Suppressor macrophage treated with lipopolysaccharide for 4 hours (primary cell): ENCODE data around the gene PRKCE.
A peak's percentile ranks its signal among the peaks of the same experiment; 100 is the strongest.

ENCODE experiments used
- DNase-seq: peaks from one replicate; pipeline ENCODE4 v3.0.0-alpha.2; 2020

The PRKCE gene

DNA sequence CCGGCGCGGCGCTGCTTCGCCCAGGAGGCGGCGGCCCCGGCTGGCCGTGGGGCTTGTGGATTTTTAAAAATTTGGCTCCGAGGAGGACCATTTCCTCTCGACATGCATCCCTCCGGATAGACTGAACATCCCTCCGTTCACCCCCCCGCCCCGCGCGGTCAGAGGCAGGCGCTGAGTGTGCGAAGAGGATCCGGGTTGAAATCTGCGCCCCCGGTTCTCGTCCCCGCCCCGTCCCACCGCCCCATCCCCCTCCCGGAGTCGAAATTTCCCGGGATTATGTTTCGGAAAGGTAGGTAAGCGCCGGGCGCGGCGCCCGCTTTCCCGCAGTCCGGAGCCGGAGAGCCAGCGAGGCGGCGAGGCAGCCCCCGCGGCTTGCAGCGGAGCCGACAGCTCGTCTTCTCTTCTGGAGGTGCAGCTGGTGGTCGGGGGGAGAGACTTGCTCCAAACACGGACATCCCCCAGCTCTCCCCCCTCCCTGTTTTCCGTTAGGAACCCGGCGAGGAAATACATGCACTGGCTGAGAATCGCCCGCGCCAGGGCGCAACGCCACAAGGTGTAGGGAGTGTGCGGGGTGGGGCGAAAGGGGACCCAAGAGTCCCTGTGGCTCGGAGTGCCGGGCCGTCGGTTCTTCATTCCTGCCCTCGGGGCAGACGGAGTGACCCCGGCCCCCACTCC, at the start of gene PRKCE:
Gene PRKCE (plus strand): TSS at position 261 of the 675 bp plus-strand sequence.
- DNase-seq = peak; percentile 19

DNA sequence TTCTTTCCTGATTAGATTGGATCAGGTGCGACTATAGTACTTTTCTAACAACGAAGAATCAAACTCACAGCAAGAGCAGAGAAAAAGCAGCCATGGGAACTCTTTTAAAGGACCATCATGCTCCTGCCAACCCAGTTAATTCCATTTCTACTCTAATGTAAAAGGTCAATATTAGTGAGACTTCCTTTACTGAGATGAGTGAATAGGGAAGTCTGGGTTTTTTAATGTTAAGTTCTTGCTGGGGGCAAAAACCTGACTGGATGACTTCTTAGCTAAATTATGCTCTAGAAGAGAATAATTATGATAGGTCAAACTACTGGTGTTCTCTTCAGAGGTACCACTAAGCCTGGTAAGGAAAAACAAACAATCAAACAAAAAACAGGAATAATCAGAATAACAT, 48.9 kb upstream of the PRKCE start:
- peak; percentile 12 for DNase-seq

DNA sequence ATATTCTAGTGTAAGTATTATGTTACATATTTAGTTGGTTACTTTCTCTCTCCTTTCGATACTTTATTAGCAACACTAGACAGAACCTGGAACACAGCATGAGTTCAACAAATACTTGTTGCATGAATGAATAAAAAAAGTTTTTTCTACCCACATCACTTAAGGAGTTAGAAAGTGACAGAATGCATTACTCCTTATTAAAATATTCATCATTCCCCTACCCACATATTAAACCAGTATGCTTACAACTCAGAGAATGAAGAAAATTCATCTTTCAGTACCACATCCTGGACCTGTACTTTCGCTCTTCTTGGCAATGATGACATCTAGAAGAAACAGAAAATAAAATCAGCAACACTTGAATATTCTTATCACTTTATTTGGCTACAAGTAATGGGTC, 46.4 kb upstream of the PRKCE start:
- no peak for DNase-seq

DNA sequence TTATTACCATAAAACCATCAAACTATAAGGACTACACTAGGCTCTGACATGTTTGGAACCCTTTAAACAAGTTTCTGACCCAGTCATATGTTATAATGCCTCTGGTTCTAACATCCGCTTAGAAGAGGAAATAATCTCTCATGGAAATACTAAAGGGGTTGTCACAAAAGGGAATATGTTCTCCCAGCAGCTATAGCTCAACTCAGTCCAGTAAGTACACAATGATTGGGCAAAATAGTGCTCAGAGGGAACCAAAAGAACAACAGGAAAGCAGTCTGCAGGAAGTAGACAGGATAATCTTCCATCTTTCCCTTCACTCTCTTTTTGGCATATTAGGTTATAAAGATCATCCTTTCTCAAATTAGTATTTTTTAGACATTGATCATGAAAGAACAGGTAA, 44.7 kb upstream of the PRKCE start:
- peak; percentile 56 for DNase-seq

DNA sequence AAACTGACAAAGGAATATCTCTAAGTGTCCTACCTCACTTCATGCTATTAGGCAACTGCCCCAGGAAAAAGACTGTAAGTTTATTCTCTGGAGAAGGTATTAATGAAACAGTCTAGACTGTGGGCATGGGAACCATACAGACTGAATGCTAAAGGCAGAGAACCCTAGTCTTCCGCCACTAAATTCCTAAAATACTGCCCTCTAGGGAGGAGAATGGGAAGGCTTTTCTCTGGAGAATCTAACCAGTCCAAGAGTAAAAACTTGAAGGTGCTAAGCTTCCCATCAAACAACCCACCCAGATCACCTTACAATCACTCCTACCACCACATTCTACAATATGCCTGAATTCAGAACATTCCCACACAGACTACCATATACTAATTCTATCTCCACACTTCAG, 43.8 kb upstream of the PRKCE start:
- DNase-seq = no peak

DNA sequence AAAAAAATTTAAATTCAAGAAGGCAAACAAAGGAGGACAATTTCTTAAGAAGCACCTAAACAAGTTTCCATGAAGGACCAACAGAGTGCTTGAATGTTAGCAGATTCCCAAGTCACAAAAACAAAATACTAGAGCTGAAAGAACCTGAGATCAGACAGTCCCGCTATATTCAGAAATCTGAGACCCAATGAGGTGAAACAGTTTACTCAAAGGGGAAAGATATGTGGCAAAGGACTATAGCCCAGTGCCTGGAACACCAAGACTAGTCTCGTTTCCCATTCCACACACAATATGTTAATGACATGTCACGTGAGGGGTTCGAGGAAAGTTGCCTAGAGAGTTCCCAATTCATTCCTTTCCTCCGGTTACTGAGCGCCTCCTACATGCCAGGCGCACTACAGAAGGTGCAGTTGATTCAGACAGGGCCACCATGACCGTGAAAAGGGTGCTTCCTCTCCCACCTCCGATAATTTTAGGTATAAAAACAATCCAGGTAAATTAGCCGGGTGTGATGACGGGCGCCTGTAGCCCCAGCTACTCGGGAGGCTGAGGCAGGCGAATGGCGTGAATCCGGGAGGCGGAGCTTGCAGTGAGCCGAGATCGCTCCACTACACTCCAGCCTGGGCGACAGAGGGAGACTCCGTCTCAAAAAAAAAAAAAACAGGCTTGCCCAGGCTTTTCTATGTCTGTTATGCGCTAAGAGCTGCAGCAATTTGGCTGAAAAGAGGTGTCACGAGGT, 41.0 kb upstream of the PRKCE start:
- DNase-seq = peak; percentile 83

DNA sequence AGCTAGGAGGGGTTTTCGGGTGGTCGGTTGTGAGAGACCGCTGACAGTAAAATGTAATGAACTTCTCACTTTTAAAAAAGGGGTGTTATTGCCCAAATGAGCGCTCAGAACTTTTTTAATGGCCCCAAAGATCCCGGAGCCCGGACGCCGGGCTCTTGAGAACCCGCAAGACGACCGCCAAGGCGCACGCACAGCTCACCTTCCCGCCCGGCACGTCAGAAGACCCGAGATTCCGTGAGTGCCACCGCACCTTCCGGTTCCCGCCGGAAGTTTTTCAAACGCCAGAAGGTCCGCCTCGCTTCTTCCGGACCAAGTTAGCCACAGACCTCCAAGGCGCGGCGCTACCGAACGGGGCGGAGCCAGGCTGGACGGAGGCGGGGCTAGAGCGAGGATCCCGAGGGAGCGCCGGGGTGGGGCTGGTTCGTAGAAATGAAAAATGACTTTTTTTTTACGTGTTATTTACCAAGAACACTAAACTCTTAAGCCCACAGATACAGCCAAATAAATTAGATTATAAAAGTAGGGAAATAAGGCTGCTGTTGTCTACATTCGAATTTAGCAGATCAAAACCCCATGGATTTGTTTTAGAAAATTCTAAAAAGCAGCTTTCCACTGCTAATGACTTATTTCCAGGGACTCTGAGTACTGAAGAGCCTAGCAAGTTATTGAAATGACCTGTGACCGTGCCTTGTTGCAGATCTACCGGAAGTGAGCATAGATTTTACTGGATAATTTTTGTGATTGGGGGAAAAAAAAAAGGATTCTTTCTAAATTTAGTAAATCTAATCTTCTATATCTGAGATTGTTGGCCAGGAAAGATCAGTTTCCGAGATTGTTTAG, 40.2 kb upstream of the PRKCE start, which contains the start of gene SRBD1:
Gene SRBD1 (minus strand): TSS at position 248 of the 840 bp plus-strand sequence. CDS start 5,826 bp downstream, outside the sequence.
- peak; percentile 97 for DNase-seq

DNA sequence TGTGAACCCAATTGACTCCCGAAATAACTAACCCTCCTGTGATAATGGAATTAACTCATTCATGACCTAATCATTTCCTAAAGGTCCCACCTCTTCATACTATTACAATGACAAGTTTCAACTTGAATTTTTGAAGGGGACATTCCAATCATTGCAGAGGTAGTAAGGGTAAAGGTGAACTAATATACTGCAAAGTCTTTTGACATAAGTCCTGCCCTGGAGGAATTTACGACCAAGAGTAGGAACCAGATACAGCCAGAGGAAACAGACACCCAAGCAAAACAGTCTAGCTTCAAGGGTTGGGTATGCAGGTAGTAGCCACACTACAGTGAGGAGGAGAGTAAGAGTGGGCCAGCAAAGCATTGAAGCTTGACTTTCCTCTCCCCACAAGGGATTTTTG, 39.2 kb upstream of the PRKCE start:
- no peak for DNase-seq

DNA sequence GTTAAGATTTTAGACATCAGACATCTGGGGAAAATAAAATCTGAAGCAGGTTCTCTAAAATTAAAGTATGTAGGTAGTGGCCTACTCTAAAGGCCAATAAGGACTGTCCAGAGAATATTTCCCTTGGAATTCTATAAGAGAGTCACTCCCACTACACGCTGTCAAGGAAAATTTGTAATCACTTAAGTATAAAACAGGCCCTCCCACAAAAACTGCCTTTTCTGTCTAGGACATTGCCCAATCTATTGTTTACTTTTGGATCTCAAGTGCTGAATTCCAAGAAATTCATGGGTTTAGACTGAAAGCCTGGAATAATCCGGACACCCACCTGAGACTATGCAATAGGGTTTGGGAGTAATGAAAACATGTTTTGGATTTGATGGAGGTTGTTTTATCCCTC, 38.7 kb upstream of the PRKCE start:
- DNase-seq = no peak

DNA sequence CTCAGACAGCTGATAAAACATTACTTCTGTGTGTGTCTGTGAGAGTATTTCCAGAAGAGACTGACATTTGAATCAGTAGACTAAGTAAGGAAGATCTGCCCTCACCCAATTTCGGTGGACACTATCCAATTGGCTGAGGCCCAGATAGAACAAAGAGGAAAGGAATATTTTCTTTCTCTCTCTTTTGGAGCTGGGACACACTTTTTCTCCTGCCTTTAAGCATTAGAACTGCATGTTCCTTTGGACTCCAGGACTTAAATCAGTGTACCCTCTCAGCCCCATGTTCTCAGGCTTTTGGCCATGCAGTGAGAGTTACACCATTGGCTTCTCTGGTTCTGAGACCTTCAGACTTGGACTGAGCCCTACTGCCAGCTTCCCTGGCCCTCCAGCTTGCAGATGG, 37.1 kb upstream of the PRKCE start:
- DNase-seq = no peak

DNA sequence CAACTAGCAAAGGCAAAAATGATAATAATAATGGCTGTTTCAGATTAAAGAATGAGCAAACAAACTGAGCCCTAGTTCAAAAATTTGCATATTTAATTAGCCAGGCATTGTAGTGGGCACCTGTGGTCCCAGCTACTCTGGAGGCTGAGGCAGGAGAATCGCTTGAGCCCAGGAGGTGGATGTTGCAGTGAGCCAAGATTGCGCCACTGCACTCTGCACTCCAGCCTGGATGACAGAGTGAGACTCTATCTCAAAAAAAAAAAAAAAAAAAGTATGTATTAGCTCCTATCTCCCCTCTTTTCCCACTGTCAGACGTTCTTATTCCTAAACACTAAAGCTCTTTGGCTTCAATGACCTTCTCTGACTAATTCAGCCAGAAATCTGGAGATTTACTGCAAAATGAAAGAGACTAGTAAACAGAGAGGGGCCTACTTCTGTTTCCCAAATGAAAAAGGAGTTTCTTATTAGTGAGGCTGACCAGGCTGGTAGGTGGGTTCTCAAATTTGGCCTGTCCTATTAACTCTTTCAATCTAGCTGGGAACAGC, 36.5 kb upstream of the PRKCE start:
- no peak for DNase-seq

DNA sequence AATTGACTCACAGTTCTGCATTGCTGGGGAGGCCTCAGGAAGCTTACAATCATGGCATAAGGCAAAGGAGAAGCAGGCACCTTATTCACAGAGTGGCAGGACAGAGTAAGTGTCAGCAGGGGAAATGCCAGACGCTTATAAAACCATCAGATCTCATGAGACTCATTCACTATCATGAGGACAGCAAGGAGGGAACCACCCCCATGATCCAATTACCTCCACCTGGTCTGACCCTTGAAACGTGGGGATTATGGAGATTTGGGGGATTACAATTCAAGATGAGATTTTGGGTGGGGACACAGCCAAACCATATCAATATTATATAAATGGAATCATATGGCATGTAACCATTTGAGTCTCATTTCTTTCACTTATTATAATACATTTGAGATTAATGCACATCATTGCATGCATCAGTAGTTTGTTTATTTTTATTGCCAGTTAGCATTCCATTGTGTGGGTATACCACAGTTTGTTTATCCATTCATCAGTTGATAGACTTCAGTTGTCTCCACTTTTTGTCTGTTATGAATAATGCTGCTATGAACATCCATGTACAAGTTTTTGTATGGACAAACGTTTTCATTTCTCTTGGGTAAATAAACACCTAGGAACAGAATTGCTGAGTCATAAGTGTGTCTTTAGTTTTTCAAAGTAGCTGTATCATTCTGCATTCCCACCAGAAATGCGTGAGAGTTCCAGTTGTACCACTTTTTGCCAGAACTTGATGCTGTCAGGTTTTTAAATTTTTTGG, 34.6 kb upstream of the PRKCE start:
- no peak for DNase-seq

DNA sequence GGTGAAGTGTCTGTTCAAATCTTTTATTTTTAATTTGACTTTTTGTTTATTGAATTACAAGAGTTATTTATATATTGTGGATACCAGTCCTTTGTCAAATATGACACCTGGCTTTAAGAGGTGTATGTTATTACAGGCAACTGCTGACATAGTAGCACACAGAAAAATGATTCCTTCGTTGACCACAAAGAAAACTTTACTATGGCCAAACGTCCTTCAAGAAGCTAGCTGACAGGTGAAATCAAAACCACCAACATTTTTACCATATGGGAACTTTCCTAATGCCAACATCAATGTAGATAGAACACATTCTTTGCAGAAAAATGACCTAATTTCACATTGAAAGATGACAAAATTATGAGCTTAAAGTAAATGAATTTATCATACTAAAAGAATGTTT, 34.0 kb upstream of the PRKCE start:
- no peak for DNase-seq

DNA sequence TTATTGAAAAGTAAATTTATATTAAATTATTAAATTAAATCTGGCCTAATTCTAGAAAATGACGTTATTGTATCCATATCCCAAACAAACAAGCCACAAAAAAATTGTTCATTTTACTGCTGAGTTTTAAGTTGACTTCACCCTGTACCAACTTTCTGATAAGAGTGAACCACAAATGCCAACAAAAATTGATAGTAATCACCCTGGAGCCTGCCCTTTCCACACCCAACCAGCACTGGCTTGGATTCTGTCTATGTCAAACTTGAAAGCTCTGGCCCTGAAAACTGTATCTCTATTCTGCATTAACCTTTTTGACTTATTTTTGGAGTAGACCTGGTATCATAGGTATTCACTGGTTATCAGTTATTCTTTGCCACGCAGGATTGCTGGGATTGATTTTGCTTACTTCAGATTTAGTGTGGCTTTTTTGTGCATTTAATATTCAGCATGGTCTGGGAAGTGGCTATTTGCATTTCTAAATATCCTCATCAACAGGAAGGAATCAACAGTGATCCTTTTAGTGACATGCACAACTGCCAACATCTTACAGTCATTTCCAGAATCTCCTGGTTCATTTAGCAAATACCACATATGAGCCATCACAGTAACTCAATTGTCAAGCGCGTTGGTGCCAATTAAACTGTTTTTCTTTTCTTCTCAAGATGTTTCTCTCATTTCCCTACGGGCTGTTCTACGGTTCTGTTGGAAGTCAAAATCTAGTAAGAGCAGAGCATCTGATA, 29.0 kb upstream of the PRKCE start:
- no peak for DNase-seq

DNA sequence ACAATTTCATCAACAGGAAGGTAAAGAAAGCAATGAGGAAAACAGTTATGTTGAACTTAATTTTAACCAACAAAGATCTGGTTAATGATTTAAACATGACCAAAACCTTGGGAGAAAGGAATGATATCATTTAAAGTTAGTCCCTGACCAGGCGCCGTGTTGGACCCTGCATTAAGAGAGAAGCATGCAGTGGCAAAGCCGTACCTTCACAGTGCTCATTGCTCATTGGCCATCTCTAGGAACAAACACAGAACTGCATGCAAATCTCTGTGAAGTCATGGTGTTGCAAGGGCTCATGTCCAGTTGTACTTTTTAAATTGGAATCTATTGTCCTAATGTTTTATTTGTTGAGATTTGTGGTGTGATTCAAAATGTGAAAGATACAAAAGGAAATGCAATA, 28.4 kb upstream of the PRKCE start:
- no peak for DNase-seq

DNA sequence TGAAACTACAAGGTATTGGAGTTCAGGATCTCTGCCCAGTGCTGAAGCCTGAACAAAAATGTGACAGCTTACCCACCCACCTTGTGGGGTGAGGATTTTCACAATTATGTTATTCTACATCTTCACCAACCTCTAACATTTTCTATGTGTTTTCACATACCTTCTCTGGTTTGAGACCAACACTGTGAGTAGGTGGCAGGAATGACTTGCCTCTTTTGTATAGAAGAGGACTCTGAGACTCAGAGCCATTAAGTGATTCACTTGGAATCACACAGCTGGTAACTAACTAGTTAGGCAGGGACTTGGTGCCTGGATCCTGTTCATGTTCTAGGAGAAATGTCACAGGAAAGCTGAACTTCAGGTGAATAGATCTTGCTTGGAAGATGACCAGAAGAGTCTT, 25.7 kb upstream of the PRKCE start:
- no peak for DNase-seq

DNA sequence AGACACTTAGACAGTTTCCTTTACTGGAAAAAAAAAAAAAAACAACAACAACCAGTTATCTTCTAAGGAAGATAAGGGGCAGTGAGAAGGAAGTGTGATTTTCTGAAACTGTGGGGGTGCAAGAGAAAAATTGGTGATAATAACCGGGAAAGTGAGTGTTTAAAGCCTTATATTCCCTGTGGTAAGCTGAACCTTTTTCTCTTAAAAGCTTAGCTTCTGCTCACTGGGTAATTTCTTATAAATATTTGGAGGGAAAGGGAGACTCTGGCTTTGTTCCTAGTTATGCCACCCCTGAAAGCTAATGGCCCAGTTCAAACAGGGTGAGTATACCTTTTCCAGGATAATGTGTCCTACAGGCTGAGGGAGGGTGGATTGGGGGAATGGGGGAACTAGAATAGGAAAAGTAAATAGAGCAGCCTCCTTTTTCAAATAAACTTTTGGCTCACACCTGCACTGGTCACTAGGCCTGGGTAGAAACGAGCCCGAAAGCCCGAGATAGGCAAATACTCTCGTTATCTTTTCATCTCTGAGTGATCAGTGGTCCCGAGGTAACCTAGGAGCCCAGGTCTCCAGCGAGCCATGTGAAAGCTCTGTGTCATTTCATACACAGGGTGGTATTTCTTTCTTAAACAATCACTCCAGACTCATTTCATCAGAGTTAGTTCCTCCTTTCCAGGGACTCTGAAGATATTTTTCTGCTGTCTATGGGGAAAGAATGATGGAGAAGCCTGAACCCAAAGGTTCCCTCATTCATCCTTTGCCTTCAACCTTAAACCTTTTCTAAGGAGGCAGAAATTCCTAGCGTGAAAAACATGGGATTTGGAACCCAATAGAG, 24.9 kb upstream of the PRKCE start:
- DNase-seq = no peak

DNA sequence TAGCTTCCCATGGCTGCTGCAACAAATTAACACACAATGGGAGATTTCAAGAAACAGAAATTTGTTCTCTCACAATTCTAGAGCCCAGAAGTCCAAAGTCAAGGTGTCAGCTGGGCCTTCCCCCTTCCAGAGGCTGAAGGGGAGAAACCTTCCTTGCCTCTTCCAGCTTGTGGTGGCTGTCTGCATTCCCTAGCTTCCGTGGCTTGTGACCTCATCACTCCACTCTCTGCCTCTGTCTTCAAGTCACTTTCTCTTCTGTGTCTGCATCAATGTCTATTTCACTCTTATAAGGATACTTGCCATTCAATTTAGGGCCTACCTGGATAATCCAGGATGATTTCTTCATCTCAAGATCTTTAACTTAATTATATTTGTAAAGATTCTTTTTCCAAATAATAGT, 23.6 kb upstream of the PRKCE start:
- no peak for DNase-seq

DNA sequence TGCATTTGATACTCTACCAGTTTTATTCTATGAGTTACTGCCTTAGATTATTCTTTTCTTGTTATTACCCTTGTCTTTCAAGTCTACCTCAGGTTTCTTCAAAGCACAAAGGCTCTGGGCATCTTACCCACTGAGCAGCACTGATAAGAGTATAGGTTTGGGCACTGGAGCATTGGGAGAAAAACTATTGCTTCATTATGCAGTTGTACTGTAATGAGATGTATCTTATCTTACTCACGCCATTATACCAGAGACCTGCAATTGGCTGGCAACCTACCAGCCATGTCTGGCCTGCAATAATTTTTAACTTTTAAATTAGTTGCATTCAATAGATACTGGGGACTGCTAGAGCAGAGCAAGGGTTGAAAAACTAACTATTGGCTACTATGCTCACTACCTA, 21.5 kb upstream of the PRKCE start:
- DNase-seq = no peak

DNA sequence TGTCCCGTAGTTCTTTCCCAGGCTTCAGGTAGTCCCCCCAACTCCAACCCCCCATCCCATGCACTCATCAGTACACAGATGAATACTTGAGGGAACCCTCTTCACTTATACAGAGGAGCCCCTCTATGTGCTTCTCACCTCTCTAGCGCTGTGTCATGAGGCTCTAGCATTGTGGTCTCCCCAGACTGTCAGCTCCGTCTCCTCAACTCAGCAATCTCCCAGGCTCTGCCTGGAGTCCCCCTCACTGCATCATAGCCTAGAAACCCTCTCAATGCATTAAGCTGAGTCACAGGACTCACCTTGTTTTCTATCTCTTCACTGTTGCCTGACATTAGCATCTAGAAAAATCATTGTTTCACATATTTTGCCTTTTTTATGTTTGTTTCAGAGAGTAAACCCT, 20.2 kb upstream of the PRKCE start:
- no peak for DNase-seq

DNA sequence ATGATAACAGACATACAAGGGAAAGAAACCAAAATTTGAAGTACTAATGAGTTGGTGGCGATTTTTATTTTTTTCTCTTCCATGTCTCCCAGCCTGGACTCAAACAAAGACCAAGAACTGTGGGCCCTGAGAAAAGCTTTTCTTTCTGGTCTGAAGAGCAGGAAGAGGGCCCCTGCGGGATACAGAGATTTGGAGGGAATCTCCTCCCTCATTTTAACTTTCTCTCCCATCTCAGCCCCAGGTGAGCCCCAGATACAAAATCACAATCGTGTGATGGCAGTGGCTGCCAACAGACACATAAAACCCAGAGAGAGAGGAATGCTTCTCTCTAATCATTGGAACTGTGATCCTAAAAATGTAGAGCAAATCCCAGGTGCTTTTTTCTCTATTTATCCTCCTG, 19.5 kb upstream of the PRKCE start:
- no peak for DNase-seq
